22Rv1 (cell line): ENCODE results near the gene CDKL4.
"Not testable (repeated sequence)": the region's sequence is repeated elsewhere in the genome, so short reads cannot be mapped to it uniquely, and the experiment has no call there.

Experiments
- H3K27ac ChIP-seq: fragments of 450-650 bp; 2 replicates; pipeline ENCODE4 v1.5.1; 2017
- CTCF ChIP-seq: fragments of 450-650 bp; IDR thresholded peaks from 2 replicates; pipeline ENCODE4 v1.5.1; 2017; ENCODE audit warnings: mild to moderate bottlenecking
- ZFX ChIP-seq: fragments of 450-650 bp; IDR thresholded peaks from 2 replicates; pipeline ENCODE4 v1.6.1; 2017; ENCODE audit warnings: antibody characterized with exemption, borderline replicate concordance

The CDKL4 gene

GRCh38 chr2:39150102-39150562, 93.6 kb downstream of the CDKL4 start:
- no peak overlapping the region for H3K27ac ChIP-seq
- TF ChIP-seq CTCF (no peak), ZFX (no peak)

GRCh38 chr2:39146630-39147029, 97.1 kb downstream of the CDKL4 start:
- TF ChIP-seq ZFX = no peak
- no peak for TF ChIP-seq CTCF
- H3K27ac ChIP-seq = no peak overlapping the region

GRCh38 chr2:39145906-39146421, 97.8 kb downstream of the CDKL4 start:
- TF ChIP-seq CTCF (no peak), ZFX (no peak)
- no peak overlapping the region for H3K27ac ChIP-seq

GRCh38 chr2:39144416-39144815, 99.4 kb downstream of the CDKL4 start:
- no peak overlapping the region for H3K27ac ChIP-seq
- TF ChIP-seq CTCF = no peak
- TF ChIP-seq ZFX = no peak

- TF ChIP-seq ZFX = no peak
- TF ChIP-seq CTCF = no peak
- no peak overlapping the region for H3K27ac ChIP-seq
Observed at GRCh38 chr2:39142904-39143605, 100.7 kb downstream of the CDKL4 start.

GRCh38 chr2:39141334-39142271, 102.2 kb downstream of the CDKL4 start:
- no peak for TF ChIP-seq CTCF
- TF ChIP-seq ZFX = no peak
- H3K27ac ChIP-seq = no peak overlapping the region

GRCh38 chr2:39140948-39141333, 102.8 kb downstream of the CDKL4 start:
- H3K27ac ChIP-seq = not testable (repeated sequence)
